WTC11 (cell line): ENCODE measurements around the gene CCBE1. TPM values are rescaled to one million over a fixed set of nuclear protein-coding genes. Genes with fewer than 3 reads are reported as not detected.

Source experiments
- ATAC-seq: fragments of 200-7000 bp; cut with Tn5 transposase; 2 replicates; pipeline ENCODE4 v1.10.0; 2021; ENCODE audit warnings: mild to moderate bottlenecking, moderate library complexity
- CTCF ChIA-PET: fragments of 300-600 bp; sonication (Branson Sonifier 250); formaldehyde crosslinking; loops from one replicate; lab custom pipeline; 2021; ENCODE audit warnings: antibody characterized with exemption; lab: Charles Lee
- POLR2A ChIA-PET: fragments of 350-600 bp; sonication (Branson Sonifier 250); formaldehyde crosslinking; loops from one replicate; lab custom pipeline; 2021; ENCODE audit warnings: antibody characterized with exemption; lab: Charles Lee
- DNase-seq: peaks from one replicate; pipeline ENCODE4 v3.0.0; 2021; ENCODE audit warnings: low spot score
- H3K27ac Mint-ChIP-seq: 2 replicates; pipeline ENCODE4 v1.8.0; 2021; ENCODE audit warnings: mixed read lengths
- H3K27me3 Mint-ChIP-seq: 2 replicates; pipeline ENCODE4 v1.8.0; 2021; ENCODE audit warnings: low read depth, mild to moderate bottlenecking, moderate library complexity, mixed read lengths
- H3K36me3 Mint-ChIP-seq: 2 replicates; pipeline ENCODE4 v1.8.0; 2021; ENCODE audit warnings: mixed read lengths
- H3K4me1 Mint-ChIP-seq: 2 replicates; pipeline ENCODE4 v1.8.0; 2022; ENCODE audit warnings: mixed read lengths
- H3K4me3 Mint-ChIP-seq: 2 replicates; pipeline ENCODE4 v1.8.0; 2021; ENCODE audit warnings: mild to moderate bottlenecking, moderate library complexity, mixed read lengths
- H3K9me3 Mint-ChIP-seq: 2 replicates; pipeline ENCODE4 v1.8.0; 2021; ENCODE audit warnings: mixed read lengths
- AFF4 ChIP-seq: sonication (generic); formaldehyde crosslinking; IDR thresholded peaks from 2 replicates; pipeline ENCODE4 v1.8.1; 2023; ENCODE audit warnings: mild to moderate bottlenecking, missing genetic modification reagents, borderline replicate concordance
- E2F1 ChIP-seq: sonication (generic); formaldehyde crosslinking; IDR thresholded peaks from 2 replicates; pipeline ENCODE4 v1.8.0; 2022; ENCODE audit warnings: mild to moderate bottlenecking, missing genetic modification reagents
- ESRRA ChIP-seq: sonication (generic); formaldehyde crosslinking; IDR thresholded peaks from 2 replicates; pipeline ENCODE4 v1.8.1; 2022; ENCODE audit warnings: mild to moderate bottlenecking, missing genetic modification reagents, borderline replicate concordance
- ETV6 ChIP-seq: sonication (generic); formaldehyde crosslinking; IDR thresholded peaks from 2 replicates; pipeline ENCODE4 v1.8.1; 2022; ENCODE audit warnings: mild to moderate bottlenecking, missing genetic modification reagents
- HMGXB4 ChIP-seq: sonication (generic); formaldehyde crosslinking; IDR thresholded peaks from 2 replicates; pipeline ENCODE4 v1.8.1; 2023; ENCODE audit warnings: mild to moderate bottlenecking, moderate library complexity, missing genetic modification reagents
- KAT7 ChIP-seq: sonication (generic); formaldehyde crosslinking; IDR thresholded peaks from 2 replicates; pipeline ENCODE4 v1.8.1; 2023; ENCODE audit warnings: missing genetic modification reagents, mild to moderate bottlenecking, borderline replicate concordance
- MYBL2 ChIP-seq: sonication (generic); formaldehyde crosslinking; IDR thresholded peaks from 2 replicates; pipeline ENCODE4 v1.8.1; 2023; ENCODE audit warnings: mild to moderate bottlenecking, moderate library complexity, missing genetic modification reagents
- NFYB ChIP-seq: sonication (generic); formaldehyde crosslinking; conservative IDR thresholded peaks from 2 replicates; pipeline ENCODE4 v1.8.0; 2022; ENCODE audit warnings: low read depth, missing genetic modification reagents
- RORB ChIP-seq: fragments of 250-450 bp; sonication (Bioruptor Pico); IDR thresholded peaks from 2 replicates; pipeline ENCODE4 v1.9.0; 2021; ENCODE audit warnings: mild to moderate bottlenecking
- SP1 ChIP-seq: sonication (generic); formaldehyde crosslinking; conservative IDR thresholded peaks from 2 replicates; pipeline ENCODE4 v1.8.1; 2022; ENCODE audit warnings: missing genetic modification reagents
- TEAD4 ChIP-seq: sonication (generic); formaldehyde crosslinking; IDR thresholded peaks from 2 replicates; pipeline ENCODE4 v1.8.0; 2022; ENCODE audit warnings: mild to moderate bottlenecking, missing genetic modification reagents
- USF1 ChIP-seq: sonication (generic); formaldehyde crosslinking; IDR thresholded peaks from 2 replicates; pipeline ENCODE4 v1.8.0; 2022; ENCODE audit warnings: mild to moderate bottlenecking, missing genetic modification reagents
- ZNF219 ChIP-seq: sonication (generic); formaldehyde crosslinking; IDR thresholded peaks from 2 replicates; pipeline ENCODE4 v1.8.0; 2023; ENCODE audit warnings: missing genetic modification reagents, mild to moderate bottlenecking, borderline replicate concordance
- ZNF232 ChIP-seq: sonication (generic); formaldehyde crosslinking; IDR thresholded peaks from 2 replicates; pipeline ENCODE4 v1.8.0; 2022; ENCODE audit warnings: mild to moderate bottlenecking, missing genetic modification reagents
- ZNF317 ChIP-seq: sonication (generic); formaldehyde crosslinking; IDR thresholded peaks from 2 replicates; pipeline ENCODE4 v1.8.1; 2023; ENCODE audit warnings: low read depth, mild to moderate bottlenecking, moderate library complexity, missing genetic modification reagents, borderline replicate concordance
- ZNF396 ChIP-seq: fragments of 250-450 bp; sonication (Bioruptor Pico); IDR thresholded peaks from 2 replicates; pipeline ENCODE4 v1.8.0; 2021; ENCODE audit warnings: mild to moderate bottlenecking, moderate library complexity, borderline replicate concordance
- ZNF423 ChIP-seq: fragments of 250-450 bp; sonication (Bioruptor Pico); IDR thresholded peaks from 2 replicates; pipeline ENCODE4 v2.1.2; 2022; ENCODE audit warnings: mild to moderate bottlenecking, moderate library complexity
- ZNF425 ChIP-seq: fragments of 250-450 bp; sonication (Bioruptor Pico); conservative IDR thresholded peaks from 2 replicates; pipeline ENCODE4 v1.9.0; 2021; ENCODE audit warnings: mild to moderate bottlenecking
- ZNF532 ChIP-seq: fragments of 250-450 bp; sonication (Bioruptor Pico); IDR thresholded peaks from 2 replicates; pipeline ENCODE4 v1.9.0; 2021; ENCODE audit warnings: mild to moderate bottlenecking, borderline replicate concordance
- total RNA-seq: library from RNA; stranded (reverse); gene quantifications from 3 replicates; pipeline ENCODE4 v1.2.3, GENCODE V29; 2021

CCBE1 gene
- total RNA-seq, 1 experiment from 2014 or later: 9.7 TPM

- Mint-ChIP-seq H3K27ac (no peak overlapping the region), H3K4me1 (0 out of 2 replicates have a peak, but pooled peaks cover 6% of the 10 kb centered on the region), H3K27me3 (no peaks in the 10 kb centered on the region), H3K36me3 (no peaks in the 10 kb centered on the region), H3K4me3 (no peak overlapping the region), H3K9me3 (no peaks in the 10 kb centered on the region)
- POLR2A ChIA-PET: no interaction called here
- ATAC-seq: no peak
- DNase-seq: no peak
- CTCF ChIA-PET: interaction anchor here (2.6 to 3.2 kb wide), 2 partner anchors 73 to 199 kb away, joined by 11 to 13 read pairs; partner anchors contain the start of gene CCBE1
- TF ChIP-seq KAT7 (CRISPR knock-in tag) (no peak), ZNF532 (CRISPR knock-in tag) (no peak), ZNF232 (no peak), NFYB (CRISPR knock-in tag) (no peak), ZNF425 (no peak)
Observed at GRCh38 chr18:59624369-59624765, 72.9 kb downstream of the CCBE1 start.

- no peak for ATAC-seq
- Mint-ChIP-seq H3K36me3 (no peaks in the 10 kb centered on the region), H3K27ac (no peak overlapping the region), H3K27me3 (no peaks in the 10 kb centered on the region), H3K4me3 (no peak overlapping the region), H3K4me1 (0 out of 2 replicates have a peak, but pooled peaks cover 6% of the 10 kb centered on the region), H3K9me3 (no peaks in the 10 kb centered on the region)
- DNase-seq: no peak
- ChIA-PET CTCF (interaction anchor here (2.6 to 3.2 kb wide), 2 partner anchors 74 to 200 kb away, joined by 11 to 13 read pairs; partner anchors contain the start of gene CCBE1), POLR2A (no interaction called here)
- TF ChIP-seq ZNF317 (CRISPR knock-in tag) (no peak), ESRRA (CRISPR knock-in tag) (no peak), USF1 (CRISPR knock-in tag) (no peak), AFF4 (CRISPR knock-in tag) (no peak), HMGXB4 (CRISPR knock-in tag) (no peak), ZNF219 (no peak), TEAD4 (CRISPR knock-in tag) (no peak), ZNF396 (no peak), RORB (no peak), ZNF423 (CRISPR knock-in tag) (no peak), E2F1 (no peak), MYBL2 (CRISPR knock-in tag) (no peak), SP1 (no peak), ETV6 (CRISPR knock-in tag) (no peak)
Observed at GRCh38 chr18:59623456-59624368, 73.5 kb downstream of the CCBE1 start.
